BJ (cell line): Measurements from ENCODE around the gene NUP205. TPM values are rescaled to one million over a fixed set of nuclear protein-coding genes. Genes with fewer than 3 reads are reported as not detected.
"Not testable (repeated sequence)": the region's sequence is repeated elsewhere in the genome, so short reads cannot be mapped to it uniquely, and the experiment has no call there.

Source experiments
- CTCF ChIA-PET: fragments of 350-600 bp; formaldehyde crosslinking; extraction: SDS; loops from one replicate; lab custom pipeline; 2021; ENCODE audit warnings: antibody characterized with exemption, inconsistent platforms; lab: Yijun Ruan, JAX
- POLR2A ChIA-PET: fragments of 300-600 bp; sonication (Branson Sonifier 250); formaldehyde crosslinking; extraction: SDS; loops from one replicate; lab custom pipeline; 2021; ENCODE audit warnings: antibody characterized with exemption; lab: Charles Lee
- DNase-seq: peaks from one replicate; pipeline ENCODE4 v3.0.0-alpha.2; 2011; ENCODE audit warnings: low read depth
- H3K27me3 ChIP-seq: 2 replicates; pipeline ENCODE4 v1.6.0; 2011; ENCODE audit warnings: low read length; ENCODE audit not compliant: control insufficient read depth, insufficient read depth
- H3K36me3 ChIP-seq: 2 replicates; pipeline ENCODE4 v1.5.1; 2011; ENCODE audit warnings: low read length; ENCODE audit not compliant: control insufficient read depth, insufficient read depth
- H3K4me3 ChIP-seq: 2 replicates; pipeline ENCODE4 v1.5.1; 2011; ENCODE audit warnings: low read depth, mild to moderate bottlenecking, control low read depth, low read length
- polyA plus RNA-seq: library from polyadenylated mRNA; depleted of rRNA; stranded (reverse); fragments of >200 nt; gene quantifications from 2 replicates; pipeline ENCODE4 v1.2.3, GENCODE V29; 2011
- TF ChIP-seq, protein P1 (sequence below): IDR thresholded peaks from 2 replicates; pipeline ENCODE4 v1.5.1; 2011; ENCODE audit warnings: low read depth, mild to moderate bottlenecking, control low read depth, inconsistent platforms, low read length, moderate library complexity; ENCODE audit not compliant: insufficient read depth

The NUP205 gene
- polyA plus RNA-seq, 1 experiment: 27.2 TPM

DNA sequence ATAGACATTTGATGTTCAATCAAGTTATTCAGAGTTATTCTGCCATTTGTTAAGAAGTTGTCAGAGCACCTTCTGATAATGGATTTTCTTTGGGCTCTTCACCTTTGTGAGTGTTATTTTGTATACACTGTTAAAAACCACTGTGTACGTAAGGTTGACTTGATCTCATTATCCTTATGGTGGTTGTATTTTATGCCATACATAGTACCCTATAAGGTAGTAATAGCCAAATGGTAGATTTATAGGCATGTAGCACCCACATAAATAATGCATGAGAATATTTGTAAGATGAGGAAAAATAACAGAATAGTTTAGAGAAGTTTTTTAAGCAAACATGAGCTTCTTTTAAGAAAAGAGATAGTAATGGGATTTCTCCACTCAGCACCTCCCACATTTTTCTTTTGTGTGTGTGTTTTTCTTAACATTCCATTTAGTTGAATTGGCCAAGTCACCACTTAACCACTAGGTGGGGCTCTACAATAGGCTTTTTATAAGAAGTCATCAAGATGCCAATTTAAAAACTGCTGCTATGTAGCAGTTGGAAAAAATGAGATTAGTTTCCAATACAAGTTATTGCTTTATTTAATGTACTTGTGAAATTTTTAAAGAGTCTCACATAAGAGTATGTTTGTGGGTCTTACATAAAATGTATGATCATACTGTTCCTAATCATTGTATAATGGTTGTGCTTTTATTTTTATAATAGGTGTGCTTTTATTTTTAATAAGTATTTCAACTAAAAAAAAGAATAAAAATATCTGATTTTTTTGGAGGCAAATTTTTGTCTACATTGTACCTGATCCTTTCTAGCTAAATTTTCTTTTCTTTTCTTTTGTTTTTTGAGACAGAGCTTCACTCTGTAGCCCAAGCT, 63.5 kb downstream of the NUP205 start:
- CTCF ChIA-PET: interaction anchor here (0.6 to 3.2 kb wide), 14 partner anchors 8 to 1453 kb away, joined by 3 to 23 read pairs (median 4); no protein-coding TSS in a partner anchor
- TF ChIP-seq, protein P1, sequence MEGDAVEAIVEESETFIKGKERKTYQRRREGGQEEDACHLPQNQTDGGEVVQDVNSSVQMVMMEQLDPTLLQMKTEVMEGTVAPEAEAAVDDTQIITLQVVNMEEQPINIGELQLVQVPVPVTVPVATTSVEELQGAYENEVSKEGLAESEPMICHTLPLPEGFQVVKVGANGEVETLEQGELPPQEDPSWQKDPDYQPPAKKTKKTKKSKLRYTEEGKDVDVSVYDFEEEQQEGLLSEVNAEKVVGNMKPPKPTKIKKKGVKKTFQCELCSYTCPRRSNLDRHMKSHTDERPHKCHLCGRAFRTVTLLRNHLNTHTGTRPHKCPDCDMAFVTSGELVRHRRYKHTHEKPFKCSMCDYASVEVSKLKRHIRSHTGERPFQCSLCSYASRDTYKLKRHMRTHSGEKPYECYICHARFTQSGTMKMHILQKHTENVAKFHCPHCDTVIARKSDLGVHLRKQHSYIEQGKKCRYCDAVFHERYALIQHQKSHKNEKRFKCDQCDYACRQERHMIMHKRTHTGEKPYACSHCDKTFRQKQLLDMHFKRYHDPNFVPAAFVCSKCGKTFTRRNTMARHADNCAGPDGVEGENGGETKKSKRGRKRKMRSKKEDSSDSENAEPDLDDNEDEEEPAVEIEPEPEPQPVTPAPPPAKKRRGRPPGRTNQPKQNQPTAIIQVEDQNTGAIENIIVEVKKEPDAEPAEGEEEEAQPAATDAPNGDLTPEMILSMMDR: peak; percentile 81
- Histone ChIP-seq H3K4me3 (no peak overlapping the region), H3K27me3 (no peaks in the 10 kb centered on the region), H3K36me3 (no peaks in the 10 kb centered on the region; the same call in 1 of the 2 replicates)
- peak; percentile 65 for DNase-seq
- POLR2A ChIA-PET: interaction anchor here (0.6 kb wide), 1 partner anchor 24 kb away, joined by 4 read pairs; no protein-coding TSS in a partner anchor

DNA sequence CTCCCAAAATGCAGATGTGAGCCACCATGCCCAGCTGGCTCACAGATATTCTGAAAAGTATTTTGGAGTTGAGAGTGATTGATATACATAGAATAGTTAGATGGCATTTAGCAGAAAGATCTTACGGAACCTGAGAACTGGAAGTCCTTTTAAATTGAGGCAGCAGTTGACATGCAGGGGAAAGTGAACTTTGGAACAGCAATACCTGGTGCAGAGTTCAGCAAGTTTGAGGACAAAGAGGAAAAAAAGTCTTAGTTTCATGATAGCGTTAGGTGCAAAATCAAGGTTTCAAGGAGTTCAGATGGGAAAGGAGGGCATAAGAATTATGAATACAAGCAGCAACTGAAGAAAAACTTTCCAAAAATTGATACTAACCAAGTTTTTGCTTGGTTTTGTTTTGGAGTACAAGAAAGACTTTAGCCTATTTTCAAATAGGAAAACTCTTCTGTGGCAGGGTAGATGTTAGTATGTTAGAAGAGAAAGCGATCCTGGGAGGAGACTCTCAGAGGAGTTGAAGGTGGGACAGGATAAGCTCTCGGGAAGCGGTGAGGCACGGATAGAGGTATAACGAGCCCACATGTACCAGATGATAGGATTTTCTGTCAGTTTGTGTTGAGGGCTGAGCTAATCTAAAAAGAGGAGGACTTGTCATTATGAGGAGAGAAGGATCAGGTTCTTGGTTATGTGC, 76.6 kb downstream of the NUP205 start:
- CTCF ChIA-PET: interaction anchor here (1.1 to 2.8 kb wide), 2 partner anchors 11 to 13 kb away, joined by 6 to 25 read pairs; no protein-coding TSS in a partner anchor
- TF ChIP-seq, protein P1: no peak
- POLR2A ChIA-PET: no interaction called here
- no peaks in the 10 kb centered on the region for H3K27me3 ChIP-seq
- no peak overlapping the region for H3K4me3 ChIP-seq
- DNase-seq: no peak
- peaks cover 3% of the 10 kb centered on the region for H3K36me3 ChIP-seq

DNA sequence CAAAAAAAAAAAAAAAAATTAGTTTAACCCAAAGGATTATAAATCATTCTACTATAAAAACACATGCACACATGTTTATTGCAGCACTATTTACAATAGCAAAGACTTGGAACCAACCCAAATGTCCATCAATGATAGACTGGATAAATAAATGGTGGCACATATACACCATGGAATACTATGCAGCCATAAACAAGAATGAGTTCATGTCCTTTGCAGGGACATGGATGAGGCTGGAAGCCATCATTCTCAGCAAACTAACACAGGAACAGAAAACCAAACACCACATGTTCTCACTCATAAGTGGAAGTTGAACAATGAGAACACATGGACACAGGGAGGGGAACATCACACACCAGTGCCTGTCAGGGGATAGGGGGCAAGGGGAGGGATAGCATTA, 82.0 kb downstream of the NUP205 start:
- POLR2A ChIA-PET, DNase-seq, H3K4me3 ChIP-seq, CTCF ChIA-PET, H3K27me3 ChIP-seq, H3K36me3 ChIP-seq: not testable (repeated sequence)

DNA sequence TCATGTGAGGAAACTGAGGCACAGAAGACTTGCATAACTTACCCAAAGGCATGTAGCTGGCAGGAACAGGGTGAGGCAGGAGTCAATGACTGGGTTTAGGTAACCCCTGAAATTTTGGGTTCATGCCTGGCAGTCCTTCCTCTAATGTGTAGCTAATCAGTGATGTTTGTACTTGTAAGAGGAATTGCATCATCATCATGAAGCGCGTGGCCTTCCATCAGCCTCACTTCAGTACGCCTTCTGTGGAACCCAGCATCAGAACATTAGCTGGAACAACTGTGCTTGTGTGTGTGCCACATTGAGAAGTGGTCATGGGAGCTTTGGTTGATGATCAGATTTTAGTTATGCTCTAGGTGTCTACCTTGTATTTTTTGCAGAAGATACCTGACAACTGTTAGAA, 86.4 kb downstream of the NUP205 start:
- Histone ChIP-seq H3K27me3 (no peaks in the 10 kb centered on the region), H3K36me3 (0 out of 2 replicates have a peak, but pooled peaks cover 1% of the 10 kb centered on the region), H3K4me3 (no peak overlapping the region)
- TF ChIP-seq, protein P1: no peak
- no peak for DNase-seq
- ChIA-PET CTCF (interaction anchor here (1.9 to 5.2 kb wide), 10 partner anchors 11 to 955 kb away, joined by 5 to 89 read pairs (median 24); partner anchors contain the start of gene STMP1), POLR2A (no interaction called here)

DNA sequence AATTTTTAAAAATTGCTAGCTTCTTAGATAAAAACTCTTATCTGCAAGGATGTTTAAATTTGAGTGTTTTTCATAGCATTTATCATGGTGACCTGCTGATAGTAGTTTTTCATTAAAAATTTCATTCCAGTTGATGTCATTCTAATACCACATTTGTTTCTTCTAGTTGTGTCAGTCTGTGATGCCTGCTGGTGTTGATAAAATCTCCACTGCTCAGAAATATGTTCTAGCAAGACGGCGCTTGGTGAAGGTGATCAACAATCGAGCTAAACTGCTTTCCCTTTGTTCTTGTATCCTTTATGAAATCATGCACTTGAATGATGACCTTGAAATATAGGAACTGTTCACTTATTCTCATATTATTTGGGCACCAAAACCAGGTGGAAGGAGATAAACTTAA, 87.0 kb downstream of the NUP205 start:
- ChIA-PET CTCF (interaction anchor here (0.6 to 5.2 kb wide), 19 partner anchors 8 to 955 kb away, joined by 3 to 89 read pairs (median 5); partner anchors contain the start of gene STMP1), POLR2A (no interaction called here)
- no peaks in the 10 kb centered on the region for H3K27me3 ChIP-seq
- H3K4me3 ChIP-seq: no peak overlapping the region
- DNase-seq: no peak
- 0 out of 2 replicates have a peak, but pooled peaks cover 1% of the 10 kb centered on the region for H3K36me3 ChIP-seq
- TF ChIP-seq, protein P1: no peak
